ENCODE results near the gene NVL. TPM values are rescaled to one million over a fixed set of nuclear protein-coding genes. Genes with fewer than 3 reads are reported as not detected.
A peak's percentile ranks its signal among the peaks of the same experiment; 100 is the strongest.

NVL gene
- total and polyA plus RNA-seq, 2 donors from 2014 or later: 16.3 to 24.0 TPM

DNA sequence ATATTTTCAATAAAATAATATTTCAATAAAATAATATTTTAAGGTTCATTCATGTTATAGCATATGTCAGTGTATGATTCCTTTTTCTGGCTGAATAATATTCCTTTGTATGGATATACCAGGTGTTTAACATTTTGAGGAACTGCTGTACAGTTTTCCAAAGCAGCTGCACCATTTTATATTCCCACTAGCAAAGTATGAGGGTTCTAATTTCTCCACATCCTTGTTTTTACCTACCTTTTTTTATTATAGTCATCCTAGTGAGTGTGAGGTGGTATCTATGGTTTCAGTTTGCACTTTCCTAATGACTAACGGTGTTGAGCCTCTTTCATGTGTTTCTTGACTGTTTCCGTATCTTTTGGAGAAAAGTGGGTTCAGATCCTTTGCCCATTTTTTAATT is 141.7 kb downstream of the NVL start:
- Histone ChIP-seq H3K4me1 (ENCODE audit: control insufficient read depth in 2 of 3, insufficient read depth in 2 of 3, low read depth in 1 of 3, low read length in 3 of 3) (peaks cover 0 to 5% (median 4%) of the 10 kb centered on the region in 3 donors), H3K27me3 (ENCODE audit: control insufficient read depth, insufficient read depth, low read length) (no peaks in the 10 kb centered on the region), H3K27ac (ENCODE audit: low read depth in 2 of 2, low read length in 2 of 2) (no peak overlapping the region), H3K9ac (ENCODE audit: low read length in 3 of 3) (no peak overlapping the region), H3K4me3 (ENCODE audit: low read length in 3 of 3) (no peak overlapping the region), H3K36me3 (ENCODE audit: control insufficient read depth in 2 of 3, insufficient read depth in 3 of 3, low read length in 3 of 3) (peaks cover 0 to 6% (median 2%) of the 10 kb centered on the region in 3 donors), H3K9me3 (ENCODE audit: control insufficient read depth in 2 of 3, insufficient read depth in 1 of 3, low read length in 3 of 3) (no peaks in the 10 kb centered on the region)
- intact Hi-C loops (cut with DNase I): no loop called here
- DNase-seq (no peak), FAIRE-seq (no peak)
- TF ChIP-seq, protein P1, sequence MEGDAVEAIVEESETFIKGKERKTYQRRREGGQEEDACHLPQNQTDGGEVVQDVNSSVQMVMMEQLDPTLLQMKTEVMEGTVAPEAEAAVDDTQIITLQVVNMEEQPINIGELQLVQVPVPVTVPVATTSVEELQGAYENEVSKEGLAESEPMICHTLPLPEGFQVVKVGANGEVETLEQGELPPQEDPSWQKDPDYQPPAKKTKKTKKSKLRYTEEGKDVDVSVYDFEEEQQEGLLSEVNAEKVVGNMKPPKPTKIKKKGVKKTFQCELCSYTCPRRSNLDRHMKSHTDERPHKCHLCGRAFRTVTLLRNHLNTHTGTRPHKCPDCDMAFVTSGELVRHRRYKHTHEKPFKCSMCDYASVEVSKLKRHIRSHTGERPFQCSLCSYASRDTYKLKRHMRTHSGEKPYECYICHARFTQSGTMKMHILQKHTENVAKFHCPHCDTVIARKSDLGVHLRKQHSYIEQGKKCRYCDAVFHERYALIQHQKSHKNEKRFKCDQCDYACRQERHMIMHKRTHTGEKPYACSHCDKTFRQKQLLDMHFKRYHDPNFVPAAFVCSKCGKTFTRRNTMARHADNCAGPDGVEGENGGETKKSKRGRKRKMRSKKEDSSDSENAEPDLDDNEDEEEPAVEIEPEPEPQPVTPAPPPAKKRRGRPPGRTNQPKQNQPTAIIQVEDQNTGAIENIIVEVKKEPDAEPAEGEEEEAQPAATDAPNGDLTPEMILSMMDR (IDR thresholded peaks at IDR 0.05; ENCODE audit: borderline replicate concordance, extremely low read depth, insufficient read depth): no peak

DNA sequence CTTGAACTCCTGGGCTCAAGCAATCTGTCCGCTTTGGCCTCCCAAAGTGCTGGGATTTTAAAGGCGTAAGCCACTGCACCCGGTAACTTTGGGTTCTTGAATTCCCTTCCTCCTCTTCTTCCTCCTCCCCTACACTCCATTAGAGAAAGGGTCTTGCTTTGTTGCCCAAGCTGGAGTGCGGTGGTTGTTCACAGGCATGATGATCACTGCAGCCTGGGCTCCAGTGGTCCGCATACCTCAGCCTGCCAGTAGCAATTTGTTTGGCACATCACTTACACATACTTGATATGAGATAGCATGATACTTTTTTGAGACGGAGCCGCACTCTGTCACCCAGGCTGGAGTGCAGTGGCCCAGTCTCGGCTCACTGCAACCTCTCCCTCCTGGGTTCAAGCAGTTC is 144.8 kb downstream of the NVL start:
- H3K4me3 ChIP-seq (ENCODE audit: low read length in 3 of 3): no peak overlapping the region
- intact Hi-C loops (cut with DNase I): no loop called here
- FAIRE-seq (no peak), DNase-seq (no peak)
- H3K4me1 ChIP-seq (ENCODE audit: control insufficient read depth in 2 of 3, insufficient read depth in 2 of 3, low read depth in 1 of 3, low read length in 3 of 3): peaks cover 0 to 5% (median 4%) of the 10 kb centered on the region in 3 donors
- H3K27me3 ChIP-seq (ENCODE audit: control insufficient read depth, insufficient read depth, low read length): no peaks in the 10 kb centered on the region
- H3K9ac ChIP-seq (ENCODE audit: low read length in 3 of 3): no peak overlapping the region
- H3K9me3 ChIP-seq (ENCODE audit: control insufficient read depth in 2 of 3, insufficient read depth in 1 of 3, low read length in 3 of 3): no peaks in the 10 kb centered on the region
- peaks cover 0 to 2% (median 0%) of the 10 kb centered on the region in 3 donors for H3K36me3 ChIP-seq (ENCODE audit: control insufficient read depth in 2 of 3, insufficient read depth in 3 of 3, low read length in 3 of 3)
- TF ChIP-seq, protein P1 (IDR thresholded peaks at IDR 0.05; ENCODE audit: borderline replicate concordance, extremely low read depth, insufficient read depth): no peak
- H3K27ac ChIP-seq (ENCODE audit: low read depth in 2 of 2, low read length in 2 of 2): no peak overlapping the region

DNA sequence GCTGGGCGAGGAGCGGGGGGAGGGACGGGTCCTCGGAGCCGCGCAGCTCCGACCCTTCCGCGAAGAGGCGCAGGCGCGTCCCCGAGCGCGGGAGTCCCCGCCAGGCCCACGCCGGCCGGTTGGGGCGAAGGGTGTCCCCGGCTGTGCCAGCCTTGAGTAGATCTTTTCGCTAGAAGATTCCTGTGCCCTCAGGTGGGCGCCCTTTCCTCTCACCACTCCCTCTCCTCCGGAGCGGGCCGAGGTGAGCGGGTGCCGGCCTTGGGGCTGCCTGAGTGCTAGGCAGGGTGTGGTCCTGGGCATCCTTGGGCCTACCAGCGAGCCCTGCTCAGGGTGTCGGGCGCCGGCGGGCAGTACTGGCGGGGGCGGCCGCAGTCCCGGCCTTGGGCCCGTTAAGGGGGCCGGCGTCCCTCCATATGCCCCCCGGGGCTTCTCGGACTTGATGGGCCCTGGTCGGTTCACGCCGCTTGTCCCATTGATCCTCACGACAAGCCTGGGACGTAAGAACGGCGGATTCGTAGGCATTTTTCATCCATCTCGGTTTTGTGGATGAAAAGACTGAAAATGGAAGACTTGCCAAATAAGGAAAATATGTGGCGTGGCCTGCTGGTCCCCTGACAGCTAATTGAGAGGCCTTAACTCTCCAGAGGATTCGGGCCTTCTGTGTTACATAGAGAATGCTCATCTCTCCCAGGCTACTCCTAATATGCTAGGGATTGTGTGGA is 146.2 kb downstream of the NVL start:
- H3K36me3 ChIP-seq (ENCODE audit: control insufficient read depth in 2 of 3, insufficient read depth in 3 of 3, low read length in 3 of 3): no peaks in the 10 kb centered on the region
- DNase-seq: peak; percentile 69 to 90 (median 78)
- TF ChIP-seq, protein P1 (IDR thresholded peaks at IDR 0.05; ENCODE audit: borderline replicate concordance, extremely low read depth, insufficient read depth): no peak
- no peaks in the 10 kb centered on the region for H3K9me3 ChIP-seq (ENCODE audit: control insufficient read depth in 2 of 3, insufficient read depth in 1 of 3, low read length in 3 of 3)
- H3K27ac ChIP-seq (ENCODE audit: low read depth in 2 of 2, low read length in 2 of 2): peak overlapping the region; percentile 88 to 94
- peaks cover 0 to 5% (median 4%) of the 10 kb centered on the region in 3 donors for H3K4me1 ChIP-seq (ENCODE audit: control insufficient read depth in 2 of 3, insufficient read depth in 2 of 3, low read depth in 1 of 3, low read length in 3 of 3)
- FAIRE-seq: no peak
- peak overlapping the region; percentile 68 to 74 (median 73) for H3K4me3 ChIP-seq (ENCODE audit: low read length in 3 of 3)
- peak overlapping the region; percentile 30 to 87 (median 76) for H3K9ac ChIP-seq (ENCODE audit: low read length in 3 of 3)
- H3K27me3 ChIP-seq (ENCODE audit: control insufficient read depth, insufficient read depth, low read length): no peaks in the 10 kb centered on the region
- intact Hi-C loops (cut with DNase I): no loop called here
